ENCODE results near the gene TP73.

Gene TP73

GRCh38 chr1:3711780-3712451, 59.6 kb downstream of the TP73 start:
- DNase-seq: no peak

GRCh38 chr1:3712573-3713535, 60.5 kb downstream of the TP73 start:
- no peak for DNase-seq

DNA sequence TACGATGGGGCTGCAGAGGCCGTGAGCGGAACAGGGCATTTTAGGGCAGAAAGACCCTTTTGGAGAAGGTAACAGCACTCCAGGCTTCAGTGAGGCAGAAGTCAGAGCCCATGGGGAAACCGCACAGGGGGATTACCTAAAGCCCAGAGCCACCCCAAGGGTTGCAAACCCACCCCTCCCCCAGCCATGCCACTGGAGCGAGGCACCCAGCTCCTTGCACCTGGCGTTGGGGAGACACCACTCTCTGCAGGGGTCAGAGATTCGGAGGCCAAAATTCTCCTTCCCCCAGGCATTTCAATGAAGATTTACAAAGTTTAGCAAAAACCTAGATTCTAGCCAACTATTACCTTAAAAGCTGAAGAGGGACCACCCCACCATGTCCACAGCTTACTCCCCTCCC, 61.5 kb downstream of the TP73 start:
- no peak for DNase-seq

DNA sequence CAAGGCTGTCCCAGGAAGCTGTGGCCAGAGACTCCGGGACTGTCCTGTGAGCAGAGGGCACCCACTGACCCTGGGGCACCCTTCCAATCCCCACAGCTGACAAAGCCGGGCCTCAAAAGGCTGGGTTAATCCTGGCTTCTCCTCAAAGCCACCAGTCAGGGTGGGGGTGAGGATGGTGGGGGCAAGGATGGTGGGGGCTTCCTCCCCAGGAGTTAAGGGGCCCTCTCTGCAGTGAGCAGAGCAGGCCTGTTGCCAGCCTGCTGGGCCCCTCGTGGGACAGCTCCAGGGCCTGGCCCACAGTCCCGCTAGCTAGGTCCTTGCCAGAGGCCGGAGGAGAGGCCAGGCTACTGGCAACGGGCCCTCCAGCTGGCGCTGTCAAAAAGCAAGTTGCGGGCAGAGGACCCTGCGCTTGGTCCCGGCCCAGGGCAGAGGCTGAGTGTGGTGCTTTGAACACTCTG, 62.0 kb downstream of the TP73 start:
- no peak for DNase-seq

DNA sequence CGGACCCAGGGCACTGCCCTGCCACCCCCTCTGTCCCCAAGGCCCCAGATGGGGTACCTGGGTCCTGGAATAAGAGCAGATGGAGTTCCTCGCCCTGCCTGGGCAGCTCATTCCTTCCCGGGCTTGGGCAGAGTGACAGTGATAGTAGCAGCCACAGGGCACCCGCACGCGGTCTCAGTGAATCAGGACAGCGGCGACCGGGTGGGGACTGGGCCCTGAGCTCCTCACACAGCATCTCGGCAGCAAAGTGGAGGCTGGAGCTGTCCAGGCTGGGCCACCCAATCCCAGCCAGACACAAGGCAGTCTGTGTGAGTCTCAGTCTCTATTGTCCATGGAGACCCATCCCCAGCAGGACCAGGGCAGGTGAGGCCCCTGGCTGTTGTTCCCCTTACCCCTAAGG, 62.5 kb downstream of the TP73 start:
- DNase-seq: no peak

GRCh38 chr1:3716351-3716750, 64.0 kb downstream of the TP73 start:
- DNase-seq: no peak

- DNase-seq: no peak
These were observed 64.9 kb downstream of the TP73 start for GRCh38 chr1:3717041-3717714.

GRCh38 chr1:3717715-3718601, 65.6 kb downstream of the TP73 start:
- DNase-seq: no peak

- no peak for DNase-seq
These were observed 66.4 kb downstream of the TP73 start for GRCh38 chr1:3718764-3719163.

DNA sequence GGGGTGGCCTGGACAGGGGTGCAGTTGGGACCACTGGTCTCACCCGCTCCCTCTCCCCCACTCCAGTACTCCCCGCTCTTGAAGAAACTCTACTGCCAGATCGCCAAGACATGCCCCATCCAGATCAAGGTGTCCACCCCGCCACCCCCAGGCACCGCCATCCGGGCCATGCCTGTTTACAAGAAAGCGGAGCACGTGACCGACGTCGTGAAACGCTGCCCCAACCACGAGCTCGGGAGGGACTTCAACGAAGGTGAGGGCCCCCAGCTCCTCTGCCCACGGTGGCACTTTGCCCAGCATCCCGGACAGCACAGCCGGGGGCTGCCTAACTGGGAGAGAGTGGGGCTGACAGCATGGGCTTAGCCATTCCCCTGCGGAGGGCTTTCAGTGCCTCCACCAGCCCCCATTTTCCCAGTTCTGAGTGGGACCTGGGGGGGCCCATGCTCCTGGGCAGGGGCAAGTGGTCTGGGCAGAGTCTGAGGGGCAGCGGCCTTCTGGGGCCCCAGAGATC, 69.7 kb downstream of the TP73 start:
- DNase-seq: no peak

GRCh38 chr1:3722846-3723245, 70.5 kb downstream of the TP73 start:
- no peak for DNase-seq

DNA sequence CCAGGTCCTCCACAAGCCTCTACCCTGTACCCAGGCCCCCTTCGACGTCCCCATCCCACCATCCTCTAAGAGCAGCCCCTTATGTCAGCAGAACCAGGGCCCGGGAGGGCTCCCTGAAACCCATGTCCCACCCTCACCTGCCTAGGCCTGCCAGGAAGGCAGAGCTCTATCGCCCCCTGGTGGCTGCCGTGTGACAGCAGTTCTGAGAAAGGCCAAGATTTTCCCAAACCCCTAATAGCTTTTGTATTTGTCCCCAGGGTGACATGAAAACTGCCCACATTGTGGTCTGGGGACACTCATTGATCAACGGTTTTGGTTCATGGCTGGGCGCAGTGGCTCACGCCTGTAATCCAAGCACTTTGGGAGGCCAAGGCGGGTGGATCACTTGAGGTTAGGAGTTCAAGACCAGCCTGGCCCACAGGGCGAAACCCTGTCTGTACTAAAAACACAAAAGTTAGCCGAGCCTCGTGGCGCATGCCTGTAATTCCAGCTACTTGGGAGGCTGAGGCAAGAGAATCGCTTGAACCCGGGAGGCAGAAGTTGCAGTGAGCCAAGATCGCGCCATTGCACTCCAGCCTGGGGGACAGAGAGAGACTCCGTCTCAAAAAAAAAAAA, 72.2 kb downstream of the TP73 start:
- DNase-seq: peak; percentile 83

GRCh38 chr1:3725366-3725765, 73.0 kb downstream of the TP73 start:
- no peak for DNase-seq

DNA sequence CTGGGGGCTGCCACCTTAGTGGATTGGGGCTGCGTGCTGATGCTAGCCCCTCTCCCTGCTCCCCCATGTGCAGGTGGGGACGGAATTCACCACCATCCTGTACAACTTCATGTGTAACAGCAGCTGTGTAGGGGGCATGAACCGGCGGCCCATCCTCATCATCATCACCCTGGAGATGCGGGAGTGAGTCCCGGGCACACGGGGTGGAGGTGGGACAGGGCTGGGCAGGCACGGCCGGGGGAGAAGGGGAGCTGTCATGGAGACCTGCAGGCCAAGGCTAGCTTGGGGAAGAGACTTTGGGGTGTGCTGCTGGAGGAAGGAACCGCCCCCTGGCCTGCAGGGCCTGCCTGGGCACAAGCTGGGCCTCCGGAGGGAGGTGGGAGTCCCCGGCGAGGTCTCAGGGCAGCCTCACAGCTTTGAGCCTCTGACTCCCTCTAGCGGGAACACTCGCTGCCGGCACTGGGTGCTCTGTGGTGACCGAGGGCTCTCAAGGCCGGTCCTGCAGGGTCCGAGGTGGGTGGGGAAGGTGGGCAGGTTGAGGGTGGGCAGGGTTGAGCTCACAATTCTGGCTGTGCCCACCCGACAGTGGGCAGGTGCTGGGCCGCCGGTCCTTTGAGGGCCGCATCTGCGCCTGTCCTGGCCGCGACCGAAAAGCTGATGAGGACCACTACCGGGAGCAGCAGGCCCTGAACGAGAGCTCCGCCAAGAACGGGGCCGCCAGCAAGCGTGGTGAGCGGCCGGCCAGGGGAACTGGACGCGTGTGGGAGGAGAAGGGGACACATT, 74.9 kb downstream of the TP73 start:
- no peak for DNase-seq

GRCh38 chr1:3727825-3728776, 75.8 kb downstream of the TP73 start:
- DNase-seq: no peak

GRCh38 chr1:3729594-3730542, 77.6 kb downstream of the TP73 start:
- no peak for DNase-seq

- no peak for DNase-seq
These were observed 78.4 kb downstream of the TP73 start for GRCh38 chr1:3730543-3731247.
